Activated B cell treated with CpG ODN at 0.5 μM for 24 hours (primary cell): Measurements from ENCODE around the gene LCE3A. TPM values are rescaled to one million over a fixed set of nuclear protein-coding genes. Genes with fewer than 3 reads are reported as not detected.

Source experiments
- ATAC-seq: fragments of 200-7000 bp; cut with Tn5 transposase; one replicate; pipeline ENCODE4 v1.10.0; 2021; ENCODE audit warnings: low read depth, mild to moderate bottlenecking, moderate library complexity
- CTCF ChIA-PET: fragments of 350-600 bp; sonication (Branson Sonifier 250); formaldehyde crosslinking; loops from one replicate; lab custom pipeline; 2021; ENCODE audit warnings: antibody characterized with exemption; lab: Charles Lee
- POLR2A ChIA-PET: fragments of 350-600 bp; sonication (Branson Sonifier 250); formaldehyde crosslinking; loops from one replicate; lab custom pipeline; 2021; ENCODE audit warnings: antibody characterized with exemption; lab: Charles Lee
- DNase-seq: peaks from one replicate; pipeline ENCODE4 v3.0.0; 2022
- H3K27ac Mint-ChIP-seq: one replicate; pipeline ENCODE4 v1.8.0; 2020; ENCODE audit warnings: mixed read lengths
- H3K27me3 Mint-ChIP-seq: one replicate; pipeline ENCODE4 v1.8.0; 2021; ENCODE audit warnings: mixed read lengths
- H3K36me3 Mint-ChIP-seq: one replicate; pipeline ENCODE4 v1.8.0; 2021; ENCODE audit warnings: low read depth, mixed read lengths
- H3K4me1 Mint-ChIP-seq: one replicate; pipeline ENCODE4 v1.8.0; 2021; ENCODE audit warnings: mixed read lengths
- H3K4me3 Mint-ChIP-seq: one replicate; pipeline ENCODE4 v1.8.0; 2020; ENCODE audit warnings: mild to moderate bottlenecking, mixed read lengths
- H3K9me3 Mint-ChIP-seq: one replicate; pipeline ENCODE4 v1.8.0; 2020; ENCODE audit warnings: mixed read lengths
- intact Hi-C: fragments of 100-400 bp; cut with micrococcal nuclease; formaldehyde crosslinking; loops from one replicate; pipeline ENCODE4 v1.15.1; 2024
- total RNA-seq: library from RNA; stranded (reverse); gene quantifications from 2 replicates; pipeline ENCODE4 v1.2.3, GENCODE V29; 2022
- TF ChIP-seq, protein P1 (sequence below): fragments of 200-600 bp; IDR thresholded peaks from one replicate; pipeline ENCODE4 v1.8.0; 2022; ENCODE audit warnings: antibody characterized with exemption, mild to moderate bottlenecking

The LCE3A gene
- total RNA-seq, 1 donor from 2014 or later, result not detected

- intact Hi-C loops, result no loop called here
- ChIA-PET CTCF (no interaction called here), POLR2A (no interaction called here)
- ATAC-seq (no peak), DNase-seq (no peak)
- Mint-ChIP-seq H3K27me3 (no peaks in the 10 kb centered on the region), H3K36me3 (no peaks in the 10 kb centered on the region), H3K27ac (no peak within 1 kb of the TSS), H3K4me1 (no peaks in the 10 kb centered on the region), H3K9me3 (peaks cover 6% of the 10 kb centered on the region), H3K4me3 (no peak within 1 kb of the TSS)
- TF ChIP-seq, protein P1, sequence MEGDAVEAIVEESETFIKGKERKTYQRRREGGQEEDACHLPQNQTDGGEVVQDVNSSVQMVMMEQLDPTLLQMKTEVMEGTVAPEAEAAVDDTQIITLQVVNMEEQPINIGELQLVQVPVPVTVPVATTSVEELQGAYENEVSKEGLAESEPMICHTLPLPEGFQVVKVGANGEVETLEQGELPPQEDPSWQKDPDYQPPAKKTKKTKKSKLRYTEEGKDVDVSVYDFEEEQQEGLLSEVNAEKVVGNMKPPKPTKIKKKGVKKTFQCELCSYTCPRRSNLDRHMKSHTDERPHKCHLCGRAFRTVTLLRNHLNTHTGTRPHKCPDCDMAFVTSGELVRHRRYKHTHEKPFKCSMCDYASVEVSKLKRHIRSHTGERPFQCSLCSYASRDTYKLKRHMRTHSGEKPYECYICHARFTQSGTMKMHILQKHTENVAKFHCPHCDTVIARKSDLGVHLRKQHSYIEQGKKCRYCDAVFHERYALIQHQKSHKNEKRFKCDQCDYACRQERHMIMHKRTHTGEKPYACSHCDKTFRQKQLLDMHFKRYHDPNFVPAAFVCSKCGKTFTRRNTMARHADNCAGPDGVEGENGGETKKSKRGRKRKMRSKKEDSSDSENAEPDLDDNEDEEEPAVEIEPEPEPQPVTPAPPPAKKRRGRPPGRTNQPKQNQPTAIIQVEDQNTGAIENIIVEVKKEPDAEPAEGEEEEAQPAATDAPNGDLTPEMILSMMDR, result no peak
Measured at GRCh38 chr1:152613511-152613910, 9.4 kb downstream of the LCE3A start, which contains the start of gene LCE3B. Gene LCE3B (plus strand): TSS chr1:152613811. CDS start chr1:152613811, 0 bp downstream.

DNA sequence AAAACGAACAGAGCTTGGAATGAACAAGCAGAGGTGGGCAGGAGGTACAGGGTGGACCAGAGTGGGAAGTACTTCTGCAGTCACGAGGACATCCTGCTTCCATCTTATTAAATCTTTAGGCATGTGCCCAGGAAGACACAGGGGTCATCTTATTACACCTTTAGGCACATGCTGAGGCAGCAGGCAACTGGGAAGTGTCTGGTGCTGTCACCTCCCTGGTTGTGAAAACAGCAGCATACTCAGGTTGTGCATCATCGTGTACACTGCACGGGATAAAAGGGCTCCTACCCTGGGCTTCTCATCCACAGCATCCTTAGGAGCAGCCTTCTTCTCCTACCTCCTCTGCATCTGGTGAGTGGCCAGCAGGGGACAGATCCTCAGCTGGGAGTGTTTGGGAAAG is 23.0 kb downstream of the LCE3A start, which contains the start of gene LCE3C:
Gene LCE3C (plus strand): TSS at position 301 of the 400 bp plus-strand sequence. CDS start 498 bp downstream, outside the sequence.
- H3K27me3 Mint-ChIP-seq, result no peaks in the 10 kb centered on the region
- intact Hi-C loops, result no loop called here

GRCh38 chr1:152596986-152597385 is 25.9 kb downstream of the LCE3A start:
- ATAC-seq, result no peak
- intact Hi-C loops, result no loop called here
- no peak for DNase-seq
- TF ChIP-seq, protein P1, result no peak
- ChIA-PET POLR2A (no interaction called here), CTCF (no interaction called here)
- Mint-ChIP-seq H3K27ac (no peak overlapping the region), H3K27me3 (no peaks in the 10 kb centered on the region), H3K9me3 (no peaks in the 10 kb centered on the region), H3K4me1 (no peaks in the 10 kb centered on the region), H3K36me3 (no peaks in the 10 kb centered on the region), H3K4me3 (no peak overlapping the region)

More for the DNA sequence above, 23.0 kb downstream of the LCE3A start, which contains the start of gene LCE3C:
- Mint-ChIP-seq H3K9me3 (no peaks in the 10 kb centered on the region), H3K4me3 (no peak within 1 kb of the TSS), H3K4me1 (no peaks in the 10 kb centered on the region), H3K36me3 (no peaks in the 10 kb centered on the region), H3K27ac (no peak within 1 kb of the TSS)
- DNase-seq (no peak), ATAC-seq (no peak)
- TF ChIP-seq, protein P1, result no peak
- POLR2A ChIA-PET, result no interaction called here
- CTCF ChIA-PET, result no interaction called here

DNA sequence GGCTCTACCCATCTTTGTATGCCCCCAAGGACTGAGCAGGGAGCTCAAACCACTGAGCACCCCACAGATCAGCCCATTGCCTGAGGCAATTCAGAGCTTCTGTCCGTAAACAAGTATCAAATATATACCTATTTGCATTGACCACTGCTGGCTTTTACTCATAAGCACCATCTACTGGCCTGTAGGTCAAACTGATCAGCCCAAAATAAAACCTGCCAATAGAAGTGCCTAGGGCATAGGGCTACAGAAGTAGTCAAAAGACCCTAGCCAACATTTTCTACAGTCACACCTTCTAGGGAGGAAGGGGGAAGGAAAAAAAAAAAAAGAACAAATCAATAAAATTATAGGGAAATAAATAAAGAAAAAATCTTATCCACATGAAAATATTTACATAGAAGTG is 37.3 kb downstream of the LCE3A start:
- no peaks in the 10 kb centered on the region for H3K9me3 Mint-ChIP-seq
- no peaks in the 10 kb centered on the region for H3K36me3 Mint-ChIP-seq
- intact Hi-C loops, result no loop called here
- no peak overlapping the region for H3K27ac Mint-ChIP-seq
- H3K4me1 Mint-ChIP-seq, result no peaks in the 10 kb centered on the region
- H3K4me3 Mint-ChIP-seq, result no peak overlapping the region
- DNase-seq (no peak), ATAC-seq (no peak)
- ChIA-PET POLR2A (no interaction called here), CTCF (no interaction called here)
- TF ChIP-seq, protein P1, result no peak
- no peaks in the 10 kb centered on the region for H3K27me3 Mint-ChIP-seq

GRCh38 chr1:152582647-152583046 is 40.3 kb downstream of the LCE3A start:
- Mint-ChIP-seq H3K36me3 (no peaks in the 10 kb centered on the region), H3K27me3 (no peaks in the 10 kb centered on the region), H3K27ac (no peak overlapping the region), H3K9me3 (no peaks in the 10 kb centered on the region), H3K4me3 (no peak overlapping the region), H3K4me1 (no peaks in the 10 kb centered on the region)
- intact Hi-C loops, result no loop called here
- DNase-seq (no peak), ATAC-seq (no peak)
- TF ChIP-seq, protein P1, result no peak
- CTCF ChIA-PET, result no interaction called here
- POLR2A ChIA-PET, result no interaction called here
